T1000 (cell line): ENCODE data around the gene IFNA16.
"Not testable (repeated sequence)": the region's sequence is repeated elsewhere in the genome, so short reads cannot be mapped to it uniquely, and the experiment has no call there.

Experiments
- DNase-seq: peaks from one replicate; lab custom pipeline; 2025; ENCODE audit warnings: mixed read lengths; lab: John Stamatoyannopoulos, UW

The IFNA16 gene

GRCh38 chr9:21217211-21217610 is at the start of gene IFNA16:
TSS of gene IFNA16 (minus strand) at chr9:21217311. CDS start at chr9:21217305, 6 bp downstream.
- not testable (repeated sequence) for DNase-seq

- no peak for DNase-seq
Measured at GRCh38 chr9:21265421-21266189, 48.5 kb upstream of the IFNA16 start.

GRCh38 chr9:21255538-21256212 is 38.6 kb upstream of the IFNA16 start:
- DNase-seq = no peak

GRCh38 chr9:21252721-21253547 is 35.8 kb upstream of the IFNA16 start:
- no peak for DNase-seq

- no peak for DNase-seq
Measured at GRCh38 chr9:21251638-21252037, 34.5 kb upstream of the IFNA16 start.

GRCh38 chr9:21251190-21251589 is 34.1 kb upstream of the IFNA16 start:
- no peak for DNase-seq

- DNase-seq = no peak
Measured at GRCh38 chr9:21244836-21245235, 27.7 kb upstream of the IFNA16 start.

GRCh38 chr9:21239911-21240310 is 22.8 kb upstream of the IFNA16 start, which contains the start of gene IFNA14:
TSS of gene IFNA14 (minus strand) at chr9:21240005. CDS start at chr9:21239935, 70 bp downstream.
- DNase-seq = no peak

GRCh38 chr9:21236360-21236714 is 19.2 kb upstream of the IFNA16 start:
- DNase-seq = not testable (repeated sequence)

GRCh38 chr9:21235468-21236359 is 18.6 kb upstream of the IFNA16 start:
- not testable (repeated sequence) for DNase-seq

- DNase-seq = no peak
Measured at GRCh38 chr9:21234153-21234687, 17.1 kb upstream of the IFNA16 start.

- DNase-seq = no peak
Measured at GRCh38 chr9:21233258-21233657, 16.1 kb upstream of the IFNA16 start.

- no peak for DNase-seq
Measured at GRCh38 chr9:21228122-21228521, 11.0 kb upstream of the IFNA16 start, which contains the start of gene IFNA17. TSS of gene IFNA17 (minus strand) at chr9:21228222. CDS start at chr9:21228173, 49 bp downstream.

GRCh38 chr9:21213411-21214326 is 3.4 kb downstream of the IFNA16 start:
- DNase-seq = not testable (repeated sequence)

- not testable (repeated sequence) for DNase-seq
Measured at GRCh38 chr9:21212160-21212559, 5.0 kb downstream of the IFNA16 start.

- DNase-seq = not testable (repeated sequence)
Measured at GRCh38 chr9:21210782-21211181, 6.3 kb downstream of the IFNA16 start.

GRCh38 chr9:21210311-21210710 is 6.8 kb downstream of the IFNA16 start:
- no peak for DNase-seq

- not testable (repeated sequence) for DNase-seq
Measured at GRCh38 chr9:21207043-21207442, 10.1 kb downstream of the IFNA16 start, which contains the start of gene IFNA10. TSS of gene IFNA10 (minus strand) at chr9:21207143. CDS start at chr9:21207097, 46 bp downstream.

- DNase-seq = no peak
Measured at GRCh38 chr9:21205204-21205603, 11.9 kb downstream of the IFNA16 start.

- DNase-seq = not testable (repeated sequence)
Measured at GRCh38 chr9:21202105-21202504, 15.0 kb downstream of the IFNA16 start, which contains the start of gene IFNA7. TSS of gene IFNA7 (minus strand) at chr9:21202205. CDS start at chr9:21202165, 40 bp downstream.
